Fibroblast of skin of right biceps (primary cell): ENCODE results near the gene KIRREL3.

Source experiments
- DNase-seq: peaks from one replicate; pipeline ENCODE4 v3.0.0-alpha.2; 2013

The KIRREL3 gene

DNA sequence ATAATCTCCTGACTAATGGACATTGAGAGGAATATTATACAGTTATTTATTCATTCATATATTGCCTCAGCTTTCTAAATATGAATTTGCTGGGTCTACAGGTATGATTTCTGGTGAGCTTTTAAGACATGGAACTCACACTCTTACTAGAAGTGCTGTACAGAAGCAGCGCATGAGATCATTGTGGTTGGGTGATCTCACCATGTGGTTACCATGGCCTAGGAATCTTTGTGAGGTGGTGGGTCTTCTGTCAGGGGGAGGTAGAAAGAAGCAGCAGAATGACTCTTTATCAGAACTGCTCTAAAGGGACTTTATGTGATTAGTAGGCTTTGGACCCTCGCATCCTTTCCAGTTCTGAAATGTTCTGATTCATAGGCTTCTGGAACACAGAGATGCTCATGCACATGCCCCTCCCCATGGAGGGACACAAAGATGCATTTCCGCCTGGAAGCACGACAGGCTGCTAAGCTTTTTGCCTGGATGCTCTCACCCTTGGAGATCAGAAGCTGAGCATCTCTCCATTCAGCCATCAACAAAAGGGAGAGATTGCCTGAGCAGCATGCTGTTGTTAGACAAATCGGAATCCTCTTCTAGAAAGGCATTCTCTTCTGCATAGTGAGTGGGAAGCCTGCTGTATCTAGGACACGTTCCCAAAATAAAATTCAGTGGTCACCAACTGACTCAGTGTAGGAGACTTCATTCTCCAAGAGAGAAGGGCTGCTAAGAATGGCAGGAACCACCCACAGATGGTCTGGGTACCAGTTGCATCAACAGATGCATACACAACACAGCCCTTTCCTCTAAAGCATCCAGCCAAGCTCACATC, 51.3 kb downstream of the KIRREL3 start:
- DNase-seq = peak; percentile 87

DNA sequence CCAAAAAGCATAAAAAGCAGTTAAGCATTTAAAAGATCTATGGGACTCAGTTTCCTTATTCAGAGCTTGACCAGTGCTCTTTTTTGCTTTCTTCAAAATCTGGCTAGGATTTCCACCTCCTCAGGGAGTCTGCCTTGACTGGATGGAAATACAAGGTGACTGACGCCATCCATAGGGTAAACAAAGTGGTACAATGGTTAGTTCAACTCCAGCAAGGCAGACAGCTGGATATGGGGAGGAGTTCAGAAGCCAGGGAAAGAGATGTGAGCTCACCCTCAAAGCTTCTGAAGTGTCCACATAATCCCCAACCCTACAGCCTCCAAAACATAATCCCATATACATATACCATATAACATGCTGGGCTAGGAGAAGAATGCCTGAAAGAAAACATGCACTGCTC, 52.0 kb downstream of the KIRREL3 start:
- peak; percentile 34 for DNase-seq

DNA sequence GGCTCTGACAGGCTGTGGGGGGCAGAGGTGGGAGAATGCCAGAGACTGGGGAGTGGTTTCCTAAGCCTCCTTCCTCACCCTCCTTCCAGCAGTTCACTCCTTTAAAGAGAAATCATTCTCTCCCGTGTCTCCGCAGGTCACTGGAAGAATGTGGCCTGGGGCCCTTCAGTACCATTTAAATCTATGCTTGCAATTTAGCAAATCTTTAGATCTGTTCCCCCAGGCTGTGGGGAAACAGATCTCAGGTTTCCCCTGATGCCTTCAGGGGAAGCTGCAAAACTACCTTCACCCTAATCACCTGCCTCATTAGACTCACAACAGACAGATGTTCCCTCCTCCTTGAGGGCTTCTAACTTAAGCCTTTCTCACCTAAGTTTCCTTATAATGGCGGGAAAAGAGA, 55.3 kb downstream of the KIRREL3 start:
- no peak for DNase-seq

DNA sequence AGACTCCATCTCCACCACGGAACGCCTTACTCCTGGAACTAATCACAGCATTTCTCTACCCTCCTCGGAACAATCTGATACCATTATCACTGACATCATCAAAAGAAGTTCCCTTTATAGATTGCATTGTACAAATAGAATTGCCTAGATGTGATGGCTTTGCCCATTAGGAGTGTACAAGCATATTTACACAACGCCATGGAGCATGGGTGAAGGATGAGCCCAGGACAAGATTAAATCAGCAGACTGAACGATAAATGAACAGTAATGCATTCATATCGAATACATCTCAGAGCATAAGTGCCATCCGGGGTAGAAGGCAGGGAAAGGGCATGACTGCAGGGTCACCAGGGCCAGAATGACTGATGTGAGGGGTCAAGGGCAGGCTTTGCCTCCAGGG, 57.3 kb downstream of the KIRREL3 start:
- no peak for DNase-seq

DNA sequence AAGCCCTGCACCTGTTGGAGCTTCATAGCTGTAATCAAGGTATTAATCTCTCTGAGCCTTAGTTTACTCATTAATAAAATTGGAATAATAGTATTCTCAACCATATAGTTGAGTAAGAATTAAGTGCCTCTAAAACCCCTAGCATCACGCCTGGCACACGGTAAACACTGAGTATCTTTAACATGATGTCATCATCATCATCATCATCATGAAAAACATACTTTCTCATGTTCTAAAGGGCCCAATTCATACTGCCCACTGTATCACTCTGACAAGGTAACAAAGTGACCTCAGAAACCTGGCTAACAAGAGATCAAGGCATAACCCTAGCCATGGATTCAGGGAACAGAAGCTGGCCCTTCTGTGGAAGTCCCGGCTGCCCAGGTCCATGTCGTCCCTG, 58.4 kb downstream of the KIRREL3 start:
- DNase-seq = no peak

DNA sequence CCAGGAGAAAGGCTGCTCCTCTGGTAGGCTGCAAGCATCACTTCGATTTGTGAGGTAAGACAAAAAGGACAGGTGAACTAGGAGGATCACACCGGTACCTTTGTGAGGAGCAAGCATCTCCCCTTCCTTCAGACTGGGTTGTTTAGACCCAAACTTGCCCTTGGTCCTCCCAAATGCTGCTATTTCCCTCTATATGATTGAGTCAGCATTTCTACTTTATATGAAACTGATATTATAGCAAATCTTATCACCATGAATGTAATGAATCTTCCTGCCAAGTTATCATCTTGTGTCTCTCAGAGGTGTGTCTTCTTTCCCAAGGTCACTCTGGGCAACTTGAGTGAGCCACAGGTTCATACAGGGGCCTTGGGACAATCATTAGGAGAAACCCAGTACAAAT, 61.0 kb downstream of the KIRREL3 start:
- no peak for DNase-seq

DNA sequence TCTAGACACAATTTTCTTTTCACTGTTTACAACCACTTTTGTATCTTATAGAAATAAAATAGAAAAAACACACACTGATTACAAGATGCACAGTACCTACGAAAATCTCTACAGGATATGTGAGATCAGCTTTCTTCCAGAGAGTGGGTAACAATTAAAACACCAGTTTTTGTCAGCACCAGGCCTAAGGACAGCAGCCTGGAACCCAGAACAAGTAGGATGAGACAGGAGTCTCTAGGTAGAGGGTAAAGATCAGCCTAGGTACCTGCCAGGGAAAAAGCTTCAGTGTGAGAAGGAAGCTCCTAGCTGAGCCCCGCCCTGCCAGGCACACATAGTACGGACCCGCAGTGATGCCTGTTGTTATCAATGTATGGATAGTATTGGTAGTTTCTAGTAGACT, 61.9 kb downstream of the KIRREL3 start:
- DNase-seq = no peak

DNA sequence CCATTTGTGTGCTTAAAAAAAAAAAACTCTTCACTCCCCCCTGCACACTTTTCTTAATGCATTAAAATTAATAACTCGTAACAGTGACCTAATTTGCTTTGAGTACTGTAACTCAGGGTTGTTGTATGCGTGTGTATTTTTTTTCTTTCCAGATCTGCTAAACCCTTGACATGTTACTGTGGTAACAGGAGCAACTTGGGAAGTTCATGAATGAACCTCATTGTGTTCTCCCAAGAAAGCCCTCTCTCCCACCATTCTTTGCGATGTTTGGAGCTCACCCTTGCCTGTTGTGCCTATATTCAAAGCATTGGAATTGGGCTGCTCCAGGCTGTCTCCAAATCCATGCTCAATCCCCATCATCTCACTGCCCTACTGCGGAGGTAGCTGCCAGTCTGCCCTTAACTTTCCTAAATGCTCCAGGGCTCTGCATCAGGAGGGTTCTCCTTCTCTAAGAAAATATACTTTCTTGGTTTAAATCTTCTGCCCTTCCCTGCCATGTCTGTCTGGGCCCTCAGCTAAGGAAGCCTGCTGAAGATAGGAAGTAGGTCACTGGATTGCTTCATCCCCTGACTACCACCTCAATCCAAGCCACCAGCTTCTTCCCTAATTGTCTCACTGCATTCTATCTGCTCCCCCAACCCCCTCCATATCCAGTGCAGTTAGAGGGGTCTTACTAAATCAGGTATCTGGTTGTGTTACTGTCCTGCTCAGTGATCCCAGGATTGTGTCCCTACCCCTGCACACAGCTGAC, 70.3 kb downstream of the KIRREL3 start:
- peak; percentile 18 for DNase-seq

DNA sequence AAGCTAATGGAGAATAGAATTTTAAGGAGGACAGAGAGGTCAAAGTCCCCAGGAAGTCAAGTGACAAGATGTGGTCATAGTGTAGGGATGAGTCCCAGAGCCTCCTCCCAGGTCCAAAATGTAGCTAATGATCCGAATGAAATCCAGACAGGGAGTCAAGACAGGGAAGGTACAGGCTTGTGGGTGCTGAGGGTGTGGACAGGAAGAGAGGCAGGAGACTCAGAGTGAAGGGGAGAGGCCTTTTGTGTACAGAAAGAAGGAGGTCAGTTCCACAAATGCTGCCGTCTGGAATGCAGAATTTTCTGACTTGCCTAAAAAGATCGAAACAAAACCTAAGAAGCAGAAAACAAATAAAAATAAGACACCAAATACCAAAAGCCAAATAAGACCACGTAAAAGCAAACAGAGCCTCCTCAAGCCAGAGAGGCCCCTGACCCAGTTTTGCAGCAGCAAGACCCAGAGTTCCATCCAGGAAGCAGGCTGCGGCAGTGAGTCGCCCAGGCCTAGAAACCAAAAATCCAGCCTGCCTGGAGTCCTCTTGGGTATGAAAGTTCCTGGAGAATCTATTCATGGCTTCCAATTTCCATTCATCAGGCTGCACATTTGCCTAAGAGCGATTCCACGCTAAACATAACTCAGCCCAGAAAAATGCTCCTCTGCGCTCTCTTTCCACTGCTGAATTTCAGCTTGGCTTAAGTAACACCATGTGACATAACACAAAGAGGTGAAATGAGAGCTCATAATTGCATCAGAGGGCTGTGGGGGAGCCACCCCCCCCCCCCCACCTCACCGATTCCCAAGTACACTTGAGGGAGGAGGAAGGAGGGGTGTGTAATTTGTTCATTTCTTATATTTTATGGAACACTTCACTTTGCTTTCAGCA, 71.2 kb downstream of the KIRREL3 start:
- peak; percentile 91 for DNase-seq

DNA sequence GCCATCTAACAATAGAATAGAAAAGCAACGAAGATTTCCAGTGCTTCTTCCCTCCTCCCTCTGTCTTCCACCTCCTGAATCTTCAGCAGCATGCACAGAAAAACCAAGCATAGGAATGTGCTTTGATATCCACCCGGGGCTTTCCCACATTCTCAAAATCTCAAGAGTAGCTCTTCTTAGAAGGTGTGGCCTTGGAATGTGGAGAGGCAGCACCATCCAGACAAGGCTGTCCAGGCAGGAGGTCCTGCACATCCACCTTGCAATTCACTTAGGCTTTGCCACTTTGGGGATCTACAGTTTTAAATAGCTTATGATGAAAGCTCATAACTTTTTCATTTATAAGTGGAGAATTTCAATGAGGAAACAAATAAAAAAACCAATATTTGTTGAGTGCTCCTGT, 72.9 kb downstream of the KIRREL3 start:
- peak; percentile 27 for DNase-seq

DNA sequence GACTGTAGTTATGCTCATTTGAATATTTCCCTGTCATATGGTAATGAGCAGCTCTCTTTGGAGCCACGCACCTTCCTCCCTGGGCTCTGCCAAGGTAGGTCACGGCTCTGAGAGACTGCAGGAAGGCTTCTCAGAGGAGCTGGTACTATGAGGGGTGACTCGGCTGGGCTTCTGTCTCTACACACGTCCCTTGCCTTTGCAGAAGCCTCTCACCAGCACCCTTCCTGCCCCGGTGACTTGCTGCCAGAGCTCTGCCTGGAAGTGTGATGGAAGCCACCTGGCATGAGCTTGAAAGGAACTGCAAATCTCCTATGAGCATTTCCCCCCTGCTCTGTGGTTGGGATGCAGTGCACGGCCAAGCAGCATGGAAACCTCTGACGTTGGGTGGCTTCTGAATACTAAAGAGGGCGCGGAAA, 74.2 kb downstream of the KIRREL3 start:
- peak; percentile 36 for DNase-seq

DNA sequence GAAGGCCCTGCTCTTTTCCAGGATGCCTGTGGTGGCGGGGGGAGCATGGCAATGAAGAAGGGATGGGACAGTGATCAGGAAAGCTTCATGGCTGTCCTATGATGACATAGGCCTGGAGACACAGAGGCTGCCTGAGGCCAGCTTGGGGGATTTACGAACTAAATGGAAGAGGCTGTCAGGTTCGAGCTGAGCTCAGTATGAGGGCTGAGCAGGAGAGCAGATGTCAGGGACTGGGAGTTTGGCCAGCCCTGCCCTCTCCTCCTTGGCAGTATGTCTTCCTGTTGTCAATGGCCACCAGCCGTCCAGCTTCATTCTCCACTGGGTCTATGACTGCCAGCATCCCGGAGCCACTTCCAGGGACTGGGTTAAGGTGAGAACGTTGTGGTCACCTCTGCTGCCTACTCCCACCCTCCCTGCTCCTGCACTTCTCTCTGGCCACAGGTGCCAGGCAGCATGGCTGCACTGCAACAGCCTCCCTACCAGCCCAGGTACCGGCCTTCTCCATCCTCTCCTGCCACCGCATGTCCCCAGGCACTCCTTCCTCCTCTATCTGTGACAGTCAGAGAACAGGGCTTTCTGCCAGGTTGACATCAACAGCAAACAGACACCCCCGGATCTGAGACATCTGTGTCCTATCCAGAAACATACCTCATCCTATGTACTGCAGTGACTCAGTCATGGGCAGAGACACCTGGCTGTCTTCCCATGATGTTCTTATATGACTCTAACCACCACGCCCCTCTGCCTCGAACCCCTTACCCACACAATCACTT, 75.1 kb downstream of the KIRREL3 start:
- peak; percentile 62 for DNase-seq

DNA sequence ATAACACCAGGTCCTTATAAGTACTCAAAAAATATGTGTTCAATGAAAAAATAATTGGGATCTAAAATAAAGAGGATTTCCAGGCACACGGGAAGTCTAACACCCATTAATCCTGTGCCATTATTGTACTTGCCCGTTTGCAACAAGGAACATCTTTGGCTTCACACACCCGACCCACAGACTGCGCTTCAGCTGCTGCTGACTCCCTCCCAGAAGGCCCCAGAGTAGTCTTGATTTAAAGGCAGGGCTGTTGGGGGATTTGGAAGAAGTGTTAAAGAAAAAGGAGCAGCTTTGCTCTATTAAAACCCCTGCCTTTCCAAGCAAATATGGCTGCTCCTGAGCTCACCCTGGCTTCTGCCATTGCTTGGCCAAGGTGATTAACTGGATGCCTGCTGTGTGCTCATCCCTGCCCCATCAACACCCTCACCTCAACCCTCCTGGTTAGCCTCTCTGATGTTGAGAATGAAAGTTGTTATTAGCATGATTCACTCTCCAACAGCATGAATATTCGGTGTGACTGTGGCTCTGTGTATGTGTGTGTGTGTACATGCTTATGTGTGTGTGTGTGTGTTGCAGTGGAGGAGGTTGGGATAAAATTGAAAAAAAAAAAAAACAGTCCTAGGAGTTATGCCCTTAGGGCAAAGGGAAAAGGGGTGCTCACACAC, 76.1 kb downstream of the KIRREL3 start:
- peak; percentile 40 for DNase-seq

DNA sequence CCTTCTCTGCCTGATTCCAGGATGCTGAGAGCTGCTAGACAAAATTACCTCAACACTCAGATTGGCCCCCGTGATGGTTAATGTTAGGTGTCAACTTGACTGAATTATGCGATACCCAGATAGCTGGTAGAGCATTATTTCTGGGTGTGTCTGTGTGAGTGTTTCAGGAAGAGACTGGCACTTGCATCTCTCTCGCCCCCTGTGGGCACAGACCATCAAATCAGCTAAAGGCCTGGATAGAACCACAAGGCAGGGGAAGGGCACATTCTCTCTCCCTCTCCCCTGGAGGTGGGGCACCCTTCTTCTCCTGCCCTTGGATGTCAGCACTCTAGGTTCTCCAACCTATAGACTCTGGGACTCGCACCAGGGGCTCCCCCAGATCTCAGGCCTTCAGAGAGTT, 79.7 kb downstream of the KIRREL3 start:
- no peak for DNase-seq

DNA sequence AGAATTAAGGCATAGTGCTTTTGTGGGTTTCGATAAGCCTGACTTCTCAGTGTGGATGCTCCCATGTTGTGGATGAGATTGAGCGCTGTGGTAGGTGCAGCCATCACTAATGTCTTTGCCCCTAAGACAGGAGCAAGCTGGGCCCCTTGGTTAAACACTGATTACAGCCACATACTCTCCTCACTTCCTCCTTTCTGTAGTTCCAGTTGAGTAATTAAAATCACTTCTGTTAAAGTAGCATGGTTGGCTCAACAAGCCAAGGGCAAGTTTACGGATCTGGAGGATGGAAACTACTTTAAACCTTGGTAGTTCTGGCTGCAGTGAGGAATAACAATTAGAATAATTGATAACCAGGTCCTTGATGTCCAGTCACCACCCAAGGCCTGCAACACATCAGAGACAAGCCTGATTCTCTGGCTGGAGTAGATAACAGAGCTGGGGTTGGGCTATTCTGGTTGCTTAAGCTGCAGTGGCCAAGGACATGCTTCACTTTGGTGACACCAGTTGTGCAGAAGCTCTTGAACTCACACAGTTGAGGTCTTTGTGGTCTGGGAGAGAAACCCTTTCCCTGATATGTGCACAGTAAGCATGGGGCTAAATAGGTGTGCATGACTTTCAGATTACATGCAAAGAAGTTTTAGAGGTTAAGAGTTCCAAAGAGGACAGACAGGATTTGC, 81.3 kb downstream of the KIRREL3 start:
- DNase-seq = no peak

DNA sequence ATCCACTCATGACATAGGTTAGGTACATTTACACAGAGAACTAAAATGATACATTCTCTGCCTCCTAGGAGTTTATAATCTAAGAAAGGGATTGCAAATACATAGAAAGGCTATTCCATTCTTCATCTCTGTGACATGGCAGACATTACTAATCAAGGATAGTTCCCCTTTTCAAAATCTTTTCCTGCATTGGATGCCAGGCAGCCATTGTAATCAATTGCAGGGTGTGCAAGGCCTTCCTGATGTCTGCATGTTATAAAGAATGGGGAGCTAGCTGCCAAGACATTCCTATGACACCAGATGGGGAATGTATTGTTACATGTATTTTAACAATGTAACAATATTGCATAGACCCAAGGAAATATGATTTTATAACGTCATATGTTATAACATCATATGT, 82.0 kb downstream of the KIRREL3 start:
- peak; percentile 79 for DNase-seq

DNA sequence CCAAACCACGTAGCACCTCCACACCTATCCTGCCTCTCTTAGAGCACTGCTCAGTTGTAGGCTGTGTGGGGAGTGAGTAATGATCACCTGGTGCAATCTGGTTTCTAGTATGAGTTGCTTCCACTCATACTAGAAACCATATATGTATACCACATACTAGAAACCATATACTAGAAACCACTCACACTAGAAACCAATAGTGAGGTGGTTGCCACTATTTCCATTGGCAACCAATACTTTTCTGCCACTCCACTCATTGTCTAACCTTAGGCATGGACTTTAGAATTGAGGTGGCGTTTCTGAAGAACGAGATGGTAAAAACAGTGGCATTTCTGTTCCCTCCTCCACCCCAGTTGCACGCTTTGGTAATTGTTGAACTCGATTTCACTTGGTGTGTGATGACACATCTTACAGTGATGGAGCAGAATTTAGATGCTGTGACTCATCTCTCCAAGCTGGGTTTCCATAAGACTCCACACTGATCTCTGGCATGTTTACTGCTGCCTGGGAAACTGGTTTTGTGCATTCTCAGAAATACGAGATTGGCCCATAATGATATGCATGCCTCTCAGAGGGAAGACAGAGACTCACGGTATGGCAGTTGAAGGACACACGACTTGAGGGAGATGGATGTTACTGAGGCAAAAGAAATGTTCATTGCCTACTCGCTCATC, 82.9 kb downstream of the KIRREL3 start:
- peak; percentile 99 for DNase-seq

DNA sequence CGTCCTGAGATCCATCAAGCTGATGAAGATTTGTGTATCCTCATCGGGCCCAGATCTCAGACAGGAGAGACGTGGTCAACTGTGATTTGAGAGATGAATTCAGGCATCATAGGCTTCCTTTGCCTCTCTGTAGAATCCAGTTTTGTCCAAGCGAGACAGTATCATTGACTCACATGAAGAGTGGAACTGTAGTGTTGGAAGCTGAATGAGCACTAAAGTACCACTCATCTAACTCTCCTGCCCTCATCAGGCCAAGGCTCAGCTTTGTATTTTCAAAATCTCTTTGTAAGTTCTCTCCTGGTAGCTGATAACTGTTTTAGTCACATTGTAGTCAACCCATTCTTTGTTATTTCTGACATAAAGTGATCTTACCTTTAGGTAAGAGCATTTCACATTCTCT, 85.1 kb downstream of the KIRREL3 start:
- no peak for DNase-seq

DNA sequence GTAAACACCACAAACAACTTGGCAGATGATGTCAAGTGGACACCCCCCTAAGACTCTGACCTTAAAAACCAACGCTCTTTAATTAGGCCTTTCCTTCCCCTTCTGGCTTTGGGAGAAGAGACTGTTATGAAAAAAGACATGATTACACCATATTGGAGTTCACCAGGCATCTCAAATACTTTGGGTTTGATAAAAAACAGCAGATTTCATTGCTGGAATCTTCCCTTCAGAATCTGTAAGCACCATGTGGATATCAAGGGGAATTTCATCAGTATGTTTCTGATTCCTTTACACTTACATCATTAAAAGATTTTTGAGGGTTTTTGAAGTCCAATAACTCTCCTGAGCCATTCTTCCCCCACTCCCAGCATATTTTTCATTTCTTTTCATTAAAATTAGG, 85.6 kb downstream of the KIRREL3 start:
- peak; percentile 83 for DNase-seq

DNA sequence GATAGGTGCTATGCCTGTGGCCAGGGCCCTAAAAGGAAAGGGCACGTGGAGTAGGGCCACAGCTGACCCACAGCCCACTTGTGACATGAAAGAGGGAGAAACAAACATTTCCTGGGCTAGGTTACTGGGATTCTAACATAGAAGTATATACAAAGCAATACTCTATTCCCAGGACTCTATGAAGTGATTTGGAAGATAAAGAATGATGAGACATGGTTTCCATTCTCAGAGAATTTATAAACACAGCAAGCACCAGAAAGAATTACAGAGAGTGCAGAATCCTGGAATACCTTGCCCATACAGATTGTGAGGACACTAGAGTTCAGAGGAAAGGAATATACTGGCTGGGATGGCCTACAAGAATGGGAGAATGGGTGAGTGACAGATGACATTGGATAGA, 86.4 kb downstream of the KIRREL3 start:
- no peak for DNase-seq

DNA sequence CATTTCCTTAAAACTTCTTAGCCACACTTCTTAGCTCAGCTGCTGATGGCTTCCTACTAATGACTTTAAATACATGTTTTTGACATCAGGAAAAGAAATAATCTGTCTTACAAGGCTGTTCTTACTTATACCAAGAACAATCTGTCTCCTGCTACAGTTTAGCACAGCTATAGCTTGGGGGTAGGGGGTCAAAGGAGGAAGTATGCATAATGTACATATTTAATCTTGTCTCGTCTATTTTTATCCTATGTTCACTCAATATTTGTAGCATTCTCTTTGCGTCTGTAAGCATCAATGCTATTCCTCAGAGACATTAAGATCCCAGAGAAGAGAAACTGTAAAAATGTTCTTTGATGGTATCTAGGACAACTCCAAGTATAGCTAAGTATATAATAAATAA, 96.0 kb downstream of the KIRREL3 start:
- no peak for DNase-seq
